ENCODE measurements around the gene ARAP1.

ARAP1 gene

GRCh38 chr11:72661486-72661885, 90.7 kb downstream of the ARAP1 start:
- H3K4me3 ChIP-seq (replicated peaks in 1 of 2; ENCODE audit: low read depth in 2 of 2, low read length in 2 of 2), result no peak overlapping the region
- no peak for DNase-seq (ENCODE audit: low read depth in 2 of 2)
- no peak for TF ChIP-seq CTCF (IDR thresholded peaks at IDR 0.05; ENCODE audit: low read depth, low read length)

GRCh38 chr11:72658989-72659640, 93.1 kb downstream of the ARAP1 start:
- H3K4me3 ChIP-seq (replicated peaks in 1 of 2; ENCODE audit: low read depth in 2 of 2, low read length in 2 of 2), result no peak overlapping the region
- no peak for TF ChIP-seq CTCF (IDR thresholded peaks at IDR 0.05; ENCODE audit: low read depth, low read length)
- DNase-seq (ENCODE audit: low read depth in 2 of 2), result no peak

GRCh38 chr11:72657411-72658100, 94.7 kb downstream of the ARAP1 start:
- no peak for TF ChIP-seq CTCF (IDR thresholded peaks at IDR 0.05; ENCODE audit: low read depth, low read length)

GRCh38 chr11:72655896-72656464, 96.2 kb downstream of the ARAP1 start:
- no peak for TF ChIP-seq CTCF (IDR thresholded peaks at IDR 0.05; ENCODE audit: low read depth, low read length)
- no peak for DNase-seq (ENCODE audit: low read depth in 2 of 2)

More at GRCh38 chr11:72657411-72658100, 94.7 kb downstream of the ARAP1 start:
- H3K4me3 ChIP-seq (replicated peaks in 1 of 2; ENCODE audit: low read depth in 2 of 2, low read length in 2 of 2), result no peak overlapping the region
- DNase-seq (ENCODE audit: low read depth in 2 of 2), result no peak

GRCh38 chr11:72655014-72655413, 97.2 kb downstream of the ARAP1 start:
- TF ChIP-seq CTCF (IDR thresholded peaks at IDR 0.05; ENCODE audit: low read depth, low read length), result no peak
- DNase-seq (ENCODE audit: low read depth in 2 of 2), result no peak
- H3K4me3 ChIP-seq (replicated peaks in 1 of 2; ENCODE audit: low read depth in 2 of 2, low read length in 2 of 2), result no peak overlapping the region

More at GRCh38 chr11:72655896-72656464, 96.2 kb downstream of the ARAP1 start:
- no peak overlapping the region for H3K4me3 ChIP-seq (replicated peaks in 1 of 2; ENCODE audit: low read depth in 2 of 2, low read length in 2 of 2)

GRCh38 chr11:72653649-72654048, 98.6 kb downstream of the ARAP1 start:
- TF ChIP-seq CTCF (IDR thresholded peaks at IDR 0.05; ENCODE audit: low read depth, low read length), result no peak
- H3K4me3 ChIP-seq (replicated peaks in 1 of 2; ENCODE audit: low read depth in 2 of 2, low read length in 2 of 2), result no peak overlapping the region
- no peak for DNase-seq (ENCODE audit: low read depth in 2 of 2)
